Esophagus squamous epithelium (tissue), 5 donors: Measurements from ENCODE around the gene HAUS1. TPM values are rescaled to one million over a fixed set of nuclear protein-coding genes. Genes with fewer than 3 reads are reported as not detected.

ENCODE experiments used
- DNase-seq: peaks from one replicate; lab custom pipeline; 2025; lab: John Stamatoyannopoulos, UW
- H3K27ac ChIP-seq, 4 donors: fragments of 200-600 bp; sonication (generic); one replicate each; pipeline ENCODE4 v1.5.1; 2016 to 2019; ENCODE audit warnings: mild to moderate bottlenecking in 1 of 4
- H3K27me3 ChIP-seq, 4 donors: fragments of 200-600 bp; sonication (generic); 1 replicate in 3 of 4; 2 replicates in 1 of 4; pipeline versions ENCODE4 v1.5.1 to v1.6.0; 2017 to 2021; ENCODE audit warnings: antibody characterized with exemption in 1 of 4
- H3K36me3 ChIP-seq, 3 donors: fragments of 200-600 bp; sonication (generic); one replicate each; pipeline ENCODE4 v1.5.1; 2016 to 2019
- H3K4me1 ChIP-seq, 3 donors: fragments of 200-600 bp; sonication (generic); one replicate each; pipeline ENCODE4 v1.5.1; 2017 to 2019
- H3K4me3 ChIP-seq, 4 donors: fragments of 200-600 bp; sonication (generic); 1 replicate in 3 of 4; 2 replicates in 1 of 4; pipeline ENCODE4 v1.5.1; 2016 to 2019; ENCODE audit warnings: mild to moderate bottlenecking in 2 of 4, moderate library complexity in 1 of 4
- H3K9me3 ChIP-seq, 3 donors: fragments of 200-600 bp; sonication (generic); one replicate each; pipeline ENCODE4 v1.5.1; 2016 to 2019
- CTCF ChIP-seq, 6 experiments: fragments of 450-650 bp in 4 of 6; fragments of 200-600 bp in 2 of 6; sonication (generic) in 2 of 6; IDR thresholded peaks; one replicate each; pipeline ENCODE4 v1.5.1; 2016 to 2019; ENCODE audit warnings: antibody characterized with exemption in 6 of 6, mild to moderate bottlenecking in 4 of 6, moderate library complexity in 4 of 6
- POLR2A ChIP-seq, 4 donors: fragments of 450-650 bp; IDR thresholded peaks; one replicate each; pipeline ENCODE4 v1.6.1; 2017; ENCODE audit warnings: antibody characterized with exemption in 4 of 4, mild to moderate bottlenecking in 4 of 4, moderate library complexity in 3 of 4
- WGBS, 2 donors: methylation state at CpG; one replicate each; pipeline ENCODE4 v1.1.5; 2018; 5-methylcytosine and 5-hydroxymethylcytosine counted together
- intact Hi-C: fragments of 100-400 bp; cut with DNase I; formaldehyde crosslinking; loops from one replicate; pipeline ENCODE4 v1.15.0; 2022
- total RNA-seq, 4 donors: library from RNA; depleted of rRNA; stranded (reverse); fragments of >200 nt; gene quantifications; one replicate each; pipeline ENCODE4 v1.1.0, GENCODE V29; 2016
- donor health status: DM: yes; HTN: yes; CAD: no.

HAUS1 gene
- total RNA-seq, 4 donors from 2014 or later, result 21.1 to 57.3 (median 26.7) TPM

- no peaks in the 10 kb centered on the region for H3K36me3 ChIP-seq
- intact Hi-C loops, result no loop called here
- no peak overlapping the region for H3K4me3 ChIP-seq
- DNase-seq, result no peak
- H3K27ac ChIP-seq, result peak overlapping the region in 2 of 4 donors; percentile 10 to 78
- H3K27me3 ChIP-seq, result no peaks in the 10 kb centered on the region
- TF ChIP-seq CTCF (IDR thresholded peaks at IDR 0.05) (no peak), POLR2A (IDR thresholded peaks at IDR 0.05) (no peak)
- 74 to 76% methylated on average over 5 to 6 of the region's 6 CpGs for WGBS, 2 donors
- peaks cover 0 to 10% (median 0%) of the 10 kb centered on the region in 3 donors for H3K4me1 ChIP-seq
- H3K9me3 ChIP-seq, result no peaks in the 10 kb centered on the region
Measured at GRCh38 chr18:46166261-46166970, 62.2 kb downstream of the HAUS1 start.

- 63 to 68% methylated on average over 4 of the region's 9 CpGs for WGBS, 2 donors
- H3K4me1 ChIP-seq, result peaks cover 0 to 17% (median 3%) of the 10 kb centered on the region in 3 donors
- intact Hi-C loops, result no loop called here
- H3K27me3 ChIP-seq, result no peaks in the 10 kb centered on the region
- peak; percentile 7 for DNase-seq
- H3K9me3 ChIP-seq, result no peaks in the 10 kb centered on the region
- H3K4me3 ChIP-seq, result no peak overlapping the region
- TF ChIP-seq CTCF (IDR thresholded peaks at IDR 0.05) (no peak), POLR2A (IDR thresholded peaks at IDR 0.05) (no peak)
- H3K36me3 ChIP-seq, result no peaks in the 10 kb centered on the region
- H3K27ac ChIP-seq, result peak overlapping the region in 1 of 4 donors; percentile 4
Measured at GRCh38 chr18:46167971-46168370, 63.8 kb downstream of the HAUS1 start.

- Histone ChIP-seq H3K27me3 (no peaks in the 10 kb centered on the region), H3K4me3 (no peak overlapping the region), H3K36me3 (no peaks in the 10 kb centered on the region), H3K4me1 (peaks cover 0 to 21% (median 6%) of the 10 kb centered on the region in 3 donors), H3K27ac (no peak overlapping the region), H3K9me3 (no peaks in the 10 kb centered on the region)
- TF ChIP-seq CTCF (IDR thresholded peaks at IDR 0.05) (no peak), POLR2A (IDR thresholded peaks at IDR 0.05) (no peak)
- intact Hi-C loops, result no loop called here
- no peak for DNase-seq
- WGBS, 2 donors, result 63 to 80% methylated on average over 3 of the region's 6 CpGs
Measured at GRCh38 chr18:46169464-46169941, 65.3 kb downstream of the HAUS1 start.

GRCh38 chr18:46171331-46171730 lies 67.1 kb downstream of the HAUS1 start:
- TF ChIP-seq POLR2A (IDR thresholded peaks at IDR 0.05) (no peak), CTCF (IDR thresholded peaks at IDR 0.05) (no peak)
- intact Hi-C loops, result loop anchor here (10.0 kb wide), 1 partner anchor 103 kb away; no protein-coding TSS in a partner anchor
- Histone ChIP-seq H3K9me3 (no peaks in the 10 kb centered on the region), H3K4me1 (peaks cover 9 to 31% (median 11%) of the 10 kb centered on the region in 3 donors), H3K36me3 (no peaks in the 10 kb centered on the region), H3K4me3 (no peak overlapping the region), H3K27ac (no peak overlapping the region), H3K27me3 (no peaks in the 10 kb centered on the region)
- no peak for DNase-seq
- 95 to 100% methylated on average over 1 to 4 of the region's 4 CpGs for WGBS, 2 donors
